ENCODE measurements around the gene SLC33A1.
"Not testable (repeated sequence)": the region's sequence is repeated elsewhere in the genome, so short reads cannot be mapped to it uniquely, and the experiment has no call there.

Gene SLC33A1

DNA sequence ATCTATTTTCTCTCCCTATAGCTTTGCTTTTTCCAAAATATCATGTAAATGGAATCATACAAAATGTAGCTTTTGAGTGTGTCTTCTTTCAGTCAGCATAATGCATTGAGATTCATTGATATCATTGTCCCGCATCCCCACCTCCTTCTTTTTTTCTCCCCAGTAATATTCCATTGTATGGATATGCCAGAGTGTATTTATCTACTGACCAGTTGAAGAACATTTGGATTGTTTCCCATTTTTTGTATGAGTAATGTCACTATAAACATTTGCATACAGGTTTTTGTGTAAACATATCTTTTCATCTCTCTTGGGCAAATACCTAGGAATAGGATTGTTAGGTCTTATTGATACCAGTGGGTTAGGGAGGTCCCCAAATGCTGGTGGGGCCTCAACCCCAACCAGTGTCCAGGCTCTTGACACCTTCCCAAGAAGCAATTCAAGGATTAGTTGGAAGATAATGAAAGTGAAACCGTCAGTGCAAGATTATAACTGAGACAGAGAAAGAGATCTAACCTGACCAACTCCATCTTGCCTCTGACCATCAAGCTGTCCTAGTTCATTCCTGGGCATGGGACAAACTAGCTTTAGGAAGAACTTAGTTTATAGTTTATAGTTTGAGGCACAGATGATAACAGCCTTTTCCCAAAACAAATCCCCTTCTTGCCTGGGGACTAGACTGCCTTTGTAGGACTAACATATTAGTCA is 7.4 kb upstream of the SLC33A1 start:
- no peak for DNase-seq (ENCODE audit: low spot score)

DNA sequence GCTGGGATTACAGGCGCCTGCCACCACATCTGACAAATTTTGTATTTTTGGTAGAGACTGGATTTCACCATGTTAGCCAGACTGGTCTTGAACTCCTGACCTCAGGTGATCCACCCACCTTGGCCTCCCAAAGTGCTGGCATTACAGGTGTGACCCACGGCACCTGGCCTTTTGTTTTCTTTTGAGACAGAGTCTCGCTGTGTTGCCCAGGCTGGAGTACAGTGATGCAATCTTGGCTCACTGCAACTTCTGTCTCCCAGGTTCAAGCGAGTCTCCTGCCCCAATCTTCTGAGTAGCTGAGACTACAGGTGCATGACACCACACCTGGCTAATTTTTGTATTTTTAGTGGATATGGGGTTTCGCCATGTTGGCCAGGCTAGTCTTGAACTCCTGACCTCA is 6.2 kb upstream of the SLC33A1 start:
- not testable (repeated sequence) for DNase-seq (ENCODE audit: low spot score)

DNA sequence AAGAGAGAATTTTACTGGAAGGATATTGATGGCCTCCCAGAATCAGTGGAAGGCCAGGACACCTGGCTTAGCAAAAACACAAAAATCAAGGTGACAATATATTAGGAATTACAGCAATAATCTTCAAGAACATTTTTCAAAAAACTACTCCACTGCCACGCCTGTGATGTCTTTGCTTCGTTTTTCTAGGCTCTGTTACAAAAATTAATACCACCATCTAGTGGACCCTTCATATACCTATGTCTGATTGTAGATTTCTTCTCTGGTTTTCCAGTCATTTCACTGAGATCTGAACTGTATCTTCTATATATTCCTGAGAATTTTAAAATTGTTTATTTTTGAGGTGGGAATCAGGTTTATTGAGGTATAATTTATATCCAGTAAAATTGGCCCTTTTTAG is 5.6 kb upstream of the SLC33A1 start:
- no peak for DNase-seq (ENCODE audit: low spot score)

DNA sequence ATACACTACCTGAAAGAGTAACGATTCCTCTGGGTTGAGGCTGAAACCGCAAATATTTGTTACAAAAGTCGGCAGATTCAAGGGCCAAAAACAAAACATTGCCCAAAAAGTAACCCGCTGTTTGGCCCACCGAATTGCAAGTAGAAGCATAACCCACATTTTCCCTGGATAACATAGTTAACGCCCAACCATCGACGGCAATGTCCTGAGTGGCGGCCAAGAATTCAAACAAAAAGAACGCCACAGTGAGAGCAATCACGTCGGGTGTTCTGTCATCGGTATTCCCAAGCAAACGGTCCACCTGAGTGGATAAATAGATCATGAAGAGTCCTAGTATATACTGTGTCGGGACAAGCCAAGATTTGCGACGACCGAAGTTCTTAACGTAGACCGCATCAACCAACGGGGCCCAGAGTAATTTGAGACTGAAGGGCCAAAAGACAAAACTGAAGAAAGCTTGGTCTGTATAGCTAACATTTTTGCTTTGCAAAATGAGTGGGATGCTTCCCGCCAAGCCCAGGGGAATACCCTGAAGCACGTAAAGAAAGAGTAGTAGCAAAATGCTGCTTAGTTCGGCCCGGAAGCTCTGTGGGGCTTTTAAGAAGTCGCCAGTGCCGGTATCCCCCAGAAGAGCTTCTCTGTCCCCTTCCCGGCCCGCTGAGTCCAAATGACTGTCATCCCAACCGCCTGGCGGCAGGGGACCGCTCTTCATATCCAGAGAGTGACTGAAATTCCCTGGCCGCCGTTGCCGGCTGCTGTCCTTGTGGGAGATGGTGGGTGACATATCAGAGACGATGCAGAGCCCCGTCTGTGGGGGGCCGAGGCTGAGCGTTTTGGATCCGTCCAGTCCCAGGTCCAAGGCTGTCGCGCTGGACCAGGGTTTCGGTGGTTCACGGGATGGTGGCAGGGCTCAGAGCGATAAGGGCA is 750 bp downstream of the SLC33A1 start:
- no peak for DNase-seq (ENCODE audit: low spot score)

DNA sequence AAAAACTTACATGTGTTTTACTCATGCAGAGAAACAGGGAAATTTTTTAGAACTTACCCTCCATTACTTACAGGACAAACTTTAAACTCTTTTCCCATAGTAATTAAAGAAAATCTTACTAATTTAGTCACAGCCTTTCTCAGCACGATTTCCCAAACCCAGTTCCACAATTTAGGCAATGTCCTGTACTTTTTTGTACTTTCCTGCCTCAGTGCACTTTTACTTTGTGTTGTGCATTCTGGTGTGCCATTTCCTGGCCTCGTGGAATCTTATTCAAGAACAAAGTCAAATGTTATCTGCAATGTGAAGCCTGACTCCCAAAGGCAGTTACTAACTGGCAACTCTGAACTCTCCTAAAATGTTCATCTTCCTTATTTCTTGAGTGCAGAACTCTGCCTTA is 1.9 kb downstream of the SLC33A1 start:
- DNase-seq (ENCODE audit: low spot score), result no peak

DNA sequence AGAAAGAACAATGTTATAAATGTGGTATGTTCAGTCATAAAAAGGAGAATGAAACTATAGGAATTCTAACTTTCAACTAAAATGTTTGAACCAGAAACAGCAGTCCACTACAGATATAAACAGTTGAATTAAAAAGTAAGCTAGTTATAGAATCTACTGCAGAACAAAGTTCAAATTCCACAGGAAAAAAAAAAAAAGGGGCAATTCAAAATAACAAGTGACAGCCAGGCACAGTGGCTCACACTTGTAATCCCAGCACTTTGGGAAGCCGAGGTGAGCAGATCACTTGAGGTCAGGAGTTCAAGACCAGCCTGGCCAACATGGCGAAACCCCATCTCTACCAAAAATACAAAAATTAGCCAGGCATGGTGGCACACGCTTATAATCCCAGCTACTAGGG is 4.8 kb downstream of the SLC33A1 start:
- DNase-seq (ENCODE audit: low spot score), result not testable (repeated sequence)

DNA sequence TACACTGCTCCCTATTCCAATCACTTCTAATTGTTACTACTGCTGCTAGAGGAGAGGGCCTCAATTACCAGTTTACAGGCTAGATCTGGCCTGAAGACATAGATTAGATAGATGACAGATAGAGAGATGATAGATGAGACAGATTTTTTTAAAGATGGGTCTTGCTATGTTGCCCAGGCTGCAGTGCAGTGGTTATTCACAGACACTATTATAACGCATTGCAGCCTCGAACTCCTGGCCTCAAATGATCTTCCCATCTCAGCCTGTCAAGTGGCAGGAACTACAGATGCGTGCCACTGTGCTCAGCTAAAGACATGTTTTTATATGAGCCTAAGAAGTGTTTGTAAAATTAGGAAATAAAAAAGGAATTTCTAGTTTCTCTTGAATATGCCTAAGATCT is 6.2 kb downstream of the SLC33A1 start:
- DNase-seq (ENCODE audit: low spot score), result no peak

DNA sequence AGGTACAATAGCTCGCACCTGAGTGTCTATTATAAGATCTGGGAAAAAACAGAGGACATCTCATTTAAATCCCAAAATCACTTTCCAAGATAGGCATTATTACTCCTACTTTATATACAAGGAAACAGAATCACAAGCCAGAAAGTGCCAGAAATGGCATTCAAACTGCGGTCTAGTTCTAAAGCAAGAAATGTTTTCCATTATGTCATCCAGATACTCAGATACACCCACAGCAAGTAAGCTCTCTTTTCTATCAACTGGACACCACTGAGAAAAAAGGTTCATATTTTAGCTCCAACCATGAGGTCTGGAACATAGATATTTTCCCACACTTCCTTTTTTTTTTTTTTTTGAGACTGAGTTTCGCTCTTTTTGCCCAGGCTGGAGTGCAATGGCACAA is 8.1 kb downstream of the SLC33A1 start:
- DNase-seq (ENCODE audit: low spot score), result no peak

DNA sequence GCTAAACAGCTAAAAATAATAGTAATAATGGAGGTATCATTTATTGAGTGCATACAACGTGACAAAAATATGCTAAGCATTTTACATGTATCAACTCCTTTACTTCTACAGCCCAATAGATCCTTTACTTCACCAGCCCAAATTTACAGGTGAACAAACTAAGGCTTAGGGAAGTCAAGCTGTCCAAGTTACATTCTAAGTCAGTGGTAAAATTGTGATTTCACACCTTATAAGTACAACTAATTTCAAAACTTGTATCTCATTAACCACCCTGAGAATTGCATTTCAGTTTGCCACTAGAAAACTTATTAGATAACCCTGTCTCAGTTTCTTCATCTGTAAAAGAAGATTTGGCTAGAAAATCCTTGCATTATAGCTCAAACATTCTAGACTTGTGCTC is 10.7 kb downstream of the SLC33A1 start:
- DNase-seq (ENCODE audit: low spot score), result no peak

DNA sequence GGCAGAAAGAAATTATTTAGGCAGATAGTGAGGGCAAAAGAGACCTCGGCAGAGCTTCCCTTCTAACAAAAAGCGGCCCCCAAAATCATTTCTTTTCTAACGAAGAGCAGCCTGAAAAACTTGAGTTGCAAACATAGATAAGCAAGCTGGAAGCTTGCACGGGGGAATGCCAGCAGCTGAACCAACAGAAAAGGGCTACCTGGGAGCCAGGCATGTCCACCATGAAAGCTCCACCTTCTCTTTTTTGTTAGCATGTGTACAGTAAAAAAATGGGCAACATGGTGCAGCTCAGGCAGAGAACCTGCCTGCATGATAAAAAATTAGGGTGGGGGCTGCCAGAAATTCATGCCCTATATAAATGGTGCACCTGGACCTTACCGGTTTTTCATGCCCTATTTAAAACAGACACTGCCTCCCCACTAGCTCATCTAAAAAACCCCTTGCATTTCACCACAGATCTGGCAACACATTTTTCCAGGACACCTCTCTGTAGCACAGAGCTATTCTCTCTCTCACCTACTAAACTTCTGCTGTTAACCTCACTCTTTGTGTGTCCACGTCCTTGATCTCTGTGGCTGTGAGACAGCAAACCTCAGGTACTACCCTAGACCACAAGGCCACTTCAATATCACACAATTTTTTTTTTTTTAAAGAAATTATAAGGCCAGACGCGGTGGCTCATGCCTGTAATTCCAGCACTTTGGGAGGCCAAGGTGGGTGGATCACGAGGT is 18.7 kb downstream of the SLC33A1 start:
- DNase-seq (ENCODE audit: low spot score), result no peak

DNA sequence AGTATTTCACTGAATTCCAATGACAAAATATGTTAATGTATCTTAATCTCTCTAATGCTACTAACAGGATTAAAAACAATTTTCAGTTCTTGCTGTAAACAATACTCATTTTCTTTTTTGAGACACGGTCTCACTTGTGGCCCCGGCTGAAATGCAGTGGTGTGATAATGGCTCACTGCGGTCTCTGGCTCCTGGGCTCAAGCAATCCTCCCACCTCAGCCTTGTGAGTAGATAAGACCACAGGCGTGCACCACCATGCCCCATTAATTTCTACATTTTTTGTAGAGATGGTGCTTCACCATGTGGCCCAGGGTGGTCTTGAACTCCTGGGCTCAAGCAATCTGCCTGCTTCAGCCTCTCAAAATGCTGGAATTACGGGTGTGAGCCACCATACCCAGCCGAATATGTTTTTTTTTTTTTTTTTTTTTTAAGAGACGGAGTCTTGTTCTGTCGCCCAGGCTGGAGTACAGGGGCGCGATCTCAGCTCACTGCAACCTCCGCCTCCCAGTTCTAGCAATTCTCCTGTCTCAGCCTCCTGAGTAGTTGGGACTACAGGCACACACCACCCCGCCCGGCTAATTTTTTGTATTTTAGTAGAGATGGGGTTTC is 25.6 kb downstream of the SLC33A1 start:
- not testable (repeated sequence) for DNase-seq (ENCODE audit: low spot score)

DNA sequence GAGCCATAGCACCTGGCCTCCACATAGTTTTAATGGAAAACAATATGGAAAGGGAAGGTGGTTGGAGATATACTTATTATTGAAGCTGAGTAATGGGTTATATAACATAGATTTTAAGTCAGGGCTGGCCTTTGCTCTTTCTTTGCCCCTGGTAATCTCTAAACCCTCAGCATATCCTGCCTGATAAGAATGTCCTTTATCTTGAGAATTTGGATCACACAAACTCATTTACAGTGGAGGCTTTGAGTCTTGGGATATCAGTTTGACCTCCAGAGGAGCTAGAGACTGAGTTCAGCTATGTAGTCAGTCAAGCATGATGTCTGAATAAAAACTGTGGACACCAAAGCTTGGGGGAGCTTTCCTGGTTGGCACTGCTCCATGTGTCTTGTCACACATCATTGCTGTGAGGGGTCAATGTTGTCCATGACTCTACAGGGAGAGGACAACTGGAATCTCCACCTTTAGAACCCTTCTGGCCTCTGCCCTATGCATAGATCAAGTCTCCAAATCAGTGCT is 39.1 kb downstream of the SLC33A1 start:
- no peak for DNase-seq (ENCODE audit: low spot score)

DNA sequence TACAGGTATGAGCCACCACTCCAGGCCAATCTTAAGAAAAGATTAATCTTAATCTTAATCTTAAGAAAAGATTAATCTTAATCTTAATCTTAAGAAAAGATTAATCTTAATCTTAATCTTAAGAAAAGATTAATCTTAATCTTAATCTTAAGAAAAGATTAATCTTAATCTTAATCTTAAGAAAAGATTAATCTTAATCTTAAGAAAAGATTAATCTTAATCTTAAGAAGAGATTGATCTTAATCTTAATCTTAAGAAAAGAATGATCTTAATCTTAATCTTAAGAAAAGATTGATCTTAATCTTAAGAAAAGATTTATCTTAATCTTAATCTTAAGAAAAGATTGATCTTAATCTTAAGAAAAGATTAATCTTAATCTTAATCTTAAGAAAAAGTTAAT is 41.0 kb downstream of the SLC33A1 start:
- DNase-seq (ENCODE audit: low spot score), result not testable (repeated sequence)

DNA sequence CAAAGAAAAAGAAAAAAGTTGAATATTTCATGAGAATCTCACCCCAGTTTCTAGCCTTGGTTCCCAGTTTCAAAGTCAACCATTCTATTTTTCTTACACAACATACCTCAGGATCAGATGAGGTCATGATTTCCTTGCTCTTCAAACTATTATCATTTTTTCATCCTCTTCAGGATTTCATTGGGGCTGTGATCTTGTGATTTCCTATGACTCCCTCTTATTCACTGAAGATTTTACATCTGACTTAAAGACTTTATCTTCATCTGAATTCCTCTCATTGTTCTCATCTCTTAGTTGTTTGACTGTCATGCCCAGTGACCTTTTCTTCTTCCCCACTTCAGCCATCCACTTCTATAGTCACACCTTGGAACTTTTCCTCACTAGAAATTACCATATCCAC is 45.0 kb downstream of the SLC33A1 start:
- no peak for DNase-seq (ENCODE audit: low spot score)

DNA sequence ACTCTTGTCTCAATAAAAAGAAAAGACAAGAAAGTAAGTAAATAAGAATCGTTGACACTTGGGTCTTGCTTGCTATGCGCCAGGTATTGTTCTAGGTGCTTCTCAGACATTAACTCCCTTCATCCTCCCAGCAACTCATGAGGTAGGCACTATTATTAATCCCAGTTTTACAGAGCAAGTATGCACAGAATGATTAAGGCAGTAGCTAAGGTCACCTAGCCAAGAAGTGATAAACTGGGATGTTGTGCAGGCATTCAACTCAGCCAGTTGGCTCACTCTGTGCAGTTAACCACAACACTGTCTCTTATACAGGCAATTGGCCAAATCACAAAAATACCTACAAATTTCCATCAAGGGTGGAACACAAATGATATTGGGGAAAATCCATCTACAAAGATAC is 46.4 kb downstream of the SLC33A1 start:
- DNase-seq (ENCODE audit: low spot score), result no peak

DNA sequence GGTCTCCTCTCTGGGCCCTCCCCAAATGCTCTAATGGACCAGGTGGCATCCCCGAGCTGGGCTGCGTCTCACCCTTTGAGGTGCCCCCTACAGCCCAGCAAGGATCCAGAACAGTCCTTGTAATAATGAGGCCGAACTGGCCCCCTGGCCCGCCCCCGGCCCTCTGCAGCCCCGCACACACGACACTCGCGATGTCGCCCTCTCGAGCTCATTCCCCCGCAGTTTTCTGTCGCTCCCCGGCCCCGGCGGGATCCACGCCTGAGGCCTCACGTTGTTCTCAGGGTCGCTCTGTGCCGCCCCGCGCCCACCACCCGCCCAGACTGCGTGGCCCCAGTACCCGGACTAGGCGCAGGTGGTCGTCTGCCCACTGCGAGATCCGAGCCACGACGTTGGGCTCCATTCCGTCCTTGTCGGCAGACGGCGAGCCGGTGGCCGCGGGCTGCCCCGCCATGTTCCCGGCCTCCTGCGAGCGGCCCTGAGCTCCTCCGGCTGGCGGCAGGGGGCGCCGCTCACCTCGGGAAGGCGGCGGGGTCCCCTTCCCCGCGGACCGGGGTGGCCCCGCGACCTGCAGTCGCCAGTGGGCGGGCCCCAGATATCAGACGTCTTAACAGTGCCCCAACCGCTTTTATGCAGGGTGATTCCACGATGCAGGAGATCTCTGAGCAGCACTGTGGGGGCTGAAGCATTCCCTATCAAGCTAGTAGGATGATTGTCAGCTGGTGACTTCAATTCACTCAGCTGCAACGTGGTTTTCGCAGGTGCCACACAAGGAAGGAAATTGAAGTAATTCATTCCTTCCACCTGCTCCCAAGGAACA is 48.2 kb downstream of the SLC33A1 start, which contains the start of gene C3orf33:
Gene C3orf33, minus strand, starts transcription at position 477 of the 817 bp plus-strand sequence. Its CDS starts 26 bp downstream, at position 451.
- peak; percentile 78 for DNase-seq (ENCODE audit: low spot score)

DNA sequence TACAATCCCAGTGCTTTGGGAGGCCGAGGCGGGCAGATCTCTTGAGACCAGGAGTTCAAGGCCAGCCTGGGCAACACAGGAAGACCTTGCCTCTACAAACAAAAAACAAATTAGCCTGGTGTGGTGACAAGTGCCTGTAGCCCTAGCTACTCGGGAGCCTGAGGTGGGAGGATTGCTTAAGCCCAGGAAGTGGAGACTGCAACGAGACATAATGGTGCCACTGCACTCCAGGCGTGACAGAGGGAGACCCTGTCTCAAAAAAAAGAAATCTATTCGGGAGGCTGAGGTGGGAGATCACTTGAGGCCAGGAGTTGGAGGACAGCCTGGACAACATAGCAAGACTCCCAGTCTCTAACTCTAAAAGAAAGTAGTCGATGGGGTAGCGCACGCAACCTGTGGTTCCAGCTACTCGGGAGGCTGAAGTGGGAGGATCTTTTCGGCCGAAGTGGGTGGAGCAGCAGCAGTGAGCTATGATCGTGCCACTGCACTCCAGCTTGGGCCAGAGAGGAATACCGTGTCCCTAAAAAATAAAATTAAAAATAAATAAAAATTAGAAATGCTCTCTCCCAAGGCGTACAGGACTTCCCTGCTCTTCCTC is 48.9 kb downstream of the SLC33A1 start:
- DNase-seq (ENCODE audit: low spot score), result no peak

DNA sequence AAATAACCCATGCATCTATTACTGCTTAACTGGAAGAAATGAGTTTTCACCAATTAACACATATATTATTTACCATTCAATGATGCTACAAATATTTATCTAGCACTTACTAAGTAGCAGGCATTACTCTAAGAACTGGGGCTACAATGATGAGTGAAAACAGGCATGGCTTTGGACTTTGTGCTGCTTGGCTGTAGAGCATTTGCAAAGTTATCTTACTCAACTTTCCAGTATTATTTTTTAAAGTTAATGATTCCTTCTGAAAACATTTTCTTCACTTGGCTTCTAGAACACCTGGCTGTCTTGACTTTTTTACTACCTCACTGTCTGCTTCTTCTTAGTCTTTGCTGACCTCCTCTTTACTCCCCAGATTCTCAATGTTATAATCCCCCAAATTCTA is 49.9 kb downstream of the SLC33A1 start:
- no peak for DNase-seq (ENCODE audit: low spot score)

DNA sequence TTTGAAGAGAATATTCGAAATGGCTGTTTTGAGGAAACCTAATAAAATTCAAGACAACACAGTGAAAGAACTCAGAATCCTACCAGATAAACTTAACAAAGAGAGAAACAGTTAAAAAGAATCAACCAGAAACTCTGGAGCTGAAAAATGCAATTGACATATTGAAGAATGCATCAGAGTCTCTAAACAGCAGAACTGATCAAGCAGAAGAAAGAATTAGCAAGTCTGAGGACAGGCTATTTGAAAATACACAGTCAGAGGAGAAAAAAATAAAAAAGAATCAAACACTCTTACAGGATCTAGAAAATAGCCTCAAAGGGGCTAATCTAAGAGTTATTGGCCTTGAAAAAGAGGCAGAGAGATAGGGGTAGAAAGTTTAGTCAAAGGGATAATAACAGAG is 61.7 kb downstream of the SLC33A1 start:
- DNase-seq (ENCODE audit: low spot score), result no peak

DNA sequence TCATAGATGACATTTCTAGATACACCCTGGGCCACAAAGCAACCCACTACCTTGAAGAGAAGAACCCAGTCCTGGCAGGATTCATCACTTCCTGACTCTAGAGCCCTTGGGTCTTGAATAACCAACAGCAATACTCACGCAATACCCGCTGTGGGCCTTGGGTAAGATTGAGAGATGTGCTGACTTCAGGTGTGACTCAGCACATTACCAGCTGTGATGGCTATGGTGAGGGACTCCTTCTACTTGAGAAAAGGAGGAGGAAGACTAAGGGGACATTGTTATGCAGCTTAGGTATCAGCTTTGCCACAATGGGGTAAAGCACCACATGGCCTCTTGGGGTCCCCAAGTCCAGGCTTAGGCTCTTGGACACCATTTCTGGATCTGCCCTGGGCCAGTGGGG is 63.0 kb downstream of the SLC33A1 start:
- DNase-seq (ENCODE audit: low spot score), result no peak

Measured in putamen (tissue), 1 donor.